Endothelial cell of umbilical vein (primary cell): ENCODE data around the gene ANKRD13D. TPM values are rescaled to one million over a fixed set of nuclear protein-coding genes. Genes with fewer than 3 reads are reported as not detected.

Experiments
- BruUV-seq: library from RNA; stranded (reverse); fragments of 400-500 nt; replicated peaks from 2 replicates; lab custom pipeline; 2021; lab: Mats Ljungman, UMichigan
- CTCF ChIA-PET: fragments of 300-600, 350-600 bp; sonication (Branson Sonifier 250); formaldehyde crosslinking; loops from one replicate; lab custom pipeline; 2021; ENCODE audit warnings: antibody characterized with exemption, inconsistent platforms; lab: Charles Lee
- POLR2A ChIA-PET: fragments of 300-600, 350-600 bp; sonication (Branson Sonifier 250); formaldehyde crosslinking; loops from one replicate; lab custom pipeline; 2021; ENCODE audit warnings: antibody characterized with exemption, inconsistent platforms; lab: Charles Lee
- DNase-seq: peaks from one replicate; pipeline ENCODE4 v3.0.0-alpha.2; 2011; ENCODE audit warnings: low read depth, low spot score
- FAIRE-seq: peaks from 2 replicates; lab custom pipeline; 2011; peaks lifted over from hg19 to GRCh38; lab: Jason Lieb, UNC
- H2AFZ ChIP-seq: 2 replicates; pipeline ENCODE4 v1.6.0; 2012; ENCODE audit warnings: low read depth, low read length, control low read depth, inconsistent platforms
- H3K27ac ChIP-seq: 2 replicates; pipeline ENCODE4 v1.5.1; 2011; ENCODE audit warnings: low read depth, mild to moderate bottlenecking, control low read depth, low read length, moderate library complexity; ENCODE audit not compliant: insufficient read depth
- H3K27me3 ChIP-seq, 2 experiments: 2 replicates each; pipeline versions ENCODE4 v1.6.0 to v1.6.1; 2011; ENCODE audit warnings: low read length in 2 of 2, mixed read lengths in 1 of 2; ENCODE audit not compliant: control insufficient read depth in 2 of 2, insufficient read depth in 2 of 2
- H3K36me3 ChIP-seq, 2 experiments: 2 replicates in 1 of 2; 3 replicates in 1 of 2; pipeline ENCODE4 v1.5.1; 2011; ENCODE audit warnings: low read length in 2 of 2, mild to moderate bottlenecking in 1 of 2, moderate library complexity in 1 of 2; ENCODE audit not compliant: control insufficient read depth in 2 of 2, insufficient read depth in 2 of 2; ENCODE audit errors: extremely low read depth in 1 of 2
- H3K4me1 ChIP-seq: 3 replicates; pipeline ENCODE4 v1.5.1; 2011; ENCODE audit warnings: mild to moderate bottlenecking, low read length; ENCODE audit not compliant: control insufficient read depth, insufficient read depth; ENCODE audit errors: extremely low read depth
- H3K4me2 ChIP-seq: 2 replicates; pipeline ENCODE4 v1.6.1; 2011; ENCODE audit warnings: low read length, control low read depth, mixed read lengths; ENCODE audit not compliant: insufficient read depth
- H3K4me3 ChIP-seq, 3 experiments: fragments of 200-600 bp in 1 of 3; sonication (generic), shearing (Covaris generic) in 1 of 3; replicated peaks in 1 of 3; 2 replicates each; pipeline ENCODE4 v1.5.1; 2011 to 2016; ENCODE audit warnings: control low read depth in 3 of 3, low read length in 3 of 3, mild to moderate bottlenecking in 2 of 3, inconsistent platforms in 1 of 3, low read depth in 1 of 3, moderate library complexity in 1 of 3; ENCODE audit not compliant: insufficient read depth in 1 of 3
- H3K79me2 ChIP-seq: 2 replicates; pipeline ENCODE4 v1.6.0; 2012; ENCODE audit warnings: low read length, inconsistent platforms; ENCODE audit not compliant: control insufficient read depth, insufficient read depth
- H3K9ac ChIP-seq: replicated peaks from 2 replicates; pipeline ENCODE3; 2011; ENCODE audit warnings: low read length, control low read depth; ENCODE audit not compliant: insufficient read depth; ENCODE audit errors: extremely low read depth
- H3K9me1 ChIP-seq: replicated peaks from 3 replicates; pipeline ENCODE4 v1.6.0; 2011; ENCODE audit warnings: mild to moderate bottlenecking, low read length; ENCODE audit not compliant: control insufficient read depth, insufficient read depth; ENCODE audit errors: extremely low read depth
- H3K9me3 ChIP-seq: replicated peaks from 2 replicates; pipeline ENCODE4 v1.5.1; 2012; ENCODE audit warnings: low read length, inconsistent platforms; ENCODE audit not compliant: control insufficient read depth, insufficient read depth
- H4K20me1 ChIP-seq: replicated peaks from 2 replicates; pipeline ENCODE3; 2011; ENCODE audit warnings: mild to moderate bottlenecking, low read length; ENCODE audit not compliant: control insufficient read depth, insufficient read depth; ENCODE audit errors: extremely low read depth
- CTCF ChIP-seq, 2 donors: IDR thresholded peaks; 1 replicate in 1 of 2; 2 replicates in 1 of 2; pipeline ENCODE4 v1.5.1; 2011; ENCODE audit warnings: low read length in 2 of 2, mild to moderate bottlenecking in 2 of 2, moderate library complexity in 2 of 2, control low read depth in 1 of 2, inconsistent platforms in 1 of 2, low read depth in 1 of 2; ENCODE audit not compliant: insufficient read depth in 1 of 2; ENCODE audit errors: extremely low read depth in 1 of 2
- EZH2 ChIP-seq: IDR thresholded peaks from 2 replicates; pipeline ENCODE4 v1.6.1; 2012; ENCODE audit warnings: borderline replicate concordance, low read depth, mild to moderate bottlenecking, moderate library complexity, low read length, inconsistent platforms; ENCODE audit not compliant: severe bottlenecking
- GATA2 ChIP-seq: IDR thresholded peaks from 2 replicates; pipeline ENCODE4 v1.7.0; 2011; ENCODE audit warnings: low read depth, mild to moderate bottlenecking, moderate library complexity, mixed read lengths, low read length; ENCODE audit not compliant: insufficient read length, insufficient read depth
- JUN ChIP-seq: IDR thresholded peaks from 2 replicates; pipeline ENCODE4 v1.6.1; 2011; ENCODE audit warnings: borderline replicate concordance, low read depth; ENCODE audit not compliant: insufficient read length, insufficient read depth
- POLR2AphosphoS5 ChIP-seq: IDR thresholded peaks from 2 replicates; pipeline ENCODE4 v1.6.1; 2012; ENCODE audit warnings: low read depth, mild to moderate bottlenecking, control low read depth, low read length, moderate library complexity; ENCODE audit not compliant: insufficient read depth
- dilution Hi-C: fragments of 300-500 bp; cut with MboI; formaldehyde crosslinking; loops from one replicate; pipeline ENCODE4 v1.15.0; 2019; ENCODE audit warnings: low sequenced_read_pairs; ENCODE audit not compliant: extremely low pct_ligation_motif_present
- intact Hi-C: fragments of 100-400 bp; cut with micrococcal nuclease; formaldehyde crosslinking; loops from one replicate; pipeline ENCODE4 v1.10.0; 2022
- polyA plus RNA-seq, 4 experiments: library from polyadenylated mRNA; depleted of rRNA in 3 of 4; stranded (reverse) in 3 of 4; unstranded in 1 of 4; fragments of >200 nt; gene quantifications; 2 replicates each; pipeline versions ENCODE4 v1.2.1 to v1.2.3, GENCODE V29; 2011 to 2012; ENCODE audit warnings: missing spikeins in 1 of 4
- total RNA-seq: library from RNA; stranded (reverse); gene quantifications from 2 replicates; pipeline ENCODE4 v1.2.3, GENCODE V29; 2021
- TF ChIP-seq, protein P1 (sequence below): IDR thresholded peaks from 2 replicates; pipeline ENCODE4 v1.6.1; 2011; ENCODE audit not compliant: insufficient read depth, insufficient read length

Gene ANKRD13D
- total and polyA plus RNA-seq, 2 donors (not counting 3 experiments of a cell fraction or from before 2014, with no cell fraction given): 43.5 to 57.5 TPM

- no peak overlapping the region for H3K4me3 ChIP-seq
- FAIRE-seq (no peak), DNase-seq (no peak)
- peaks cover 0 to 9% of the 10 kb centered on the region in 2 experiments for H3K36me3 ChIP-seq
- BruUV-seq: no TSS peak
- ChIA-PET CTCF (interaction anchor here (0.6 to 2.5 kb wide), 6 partner anchors 20 to 135 kb away, joined by 3 to 11 read pairs (median 4); partner anchors contain the start of genes ANKRD13D, PPP1CA and SSH3), POLR2A (no interaction called here)
- peaks cover 32% of the 10 kb centered on the region for H3K4me1 ChIP-seq
- H3K27me3 ChIP-seq: no peaks in the 10 kb centered on the region
- dilution Hi-C loops: no loop called here
- intact Hi-C loops: loop anchor here (10.0 kb wide), 1 partner anchor 236 kb away; the partner anchor contains the start of genes CDK2AP2 and PITPNM1
- no peak overlapping the region for H2AFZ ChIP-seq
- no peaks in the 10 kb centered on the region for H3K9me1 ChIP-seq
- no peak overlapping the region for H3K9ac ChIP-seq
- peaks cover 65% of the 10 kb centered on the region for H3K79me2 ChIP-seq
- TF ChIP-seq, protein P1, sequence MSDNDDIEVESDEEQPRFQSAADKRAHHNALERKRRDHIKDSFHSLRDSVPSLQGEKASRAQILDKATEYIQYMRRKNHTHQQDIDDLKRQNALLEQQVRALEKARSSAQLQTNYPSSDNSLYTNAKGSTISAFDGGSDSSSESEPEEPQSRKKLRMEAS: no peak
- TF ChIP-seq JUN: no peak
- TF ChIP-seq POLR2AphosphoS5: no peak
- TF ChIP-seq GATA2: no peak
- H3K27ac ChIP-seq: no peak overlapping the region
- no peaks in the 10 kb centered on the region for H3K9me3 ChIP-seq
- no peaks in the 10 kb centered on the region for H4K20me1 ChIP-seq
- no peak overlapping the region for H3K4me2 ChIP-seq
These were observed 20.8 kb upstream of the ANKRD13D start for GRCh38 chr11:67268081-67268961.

DNA sequence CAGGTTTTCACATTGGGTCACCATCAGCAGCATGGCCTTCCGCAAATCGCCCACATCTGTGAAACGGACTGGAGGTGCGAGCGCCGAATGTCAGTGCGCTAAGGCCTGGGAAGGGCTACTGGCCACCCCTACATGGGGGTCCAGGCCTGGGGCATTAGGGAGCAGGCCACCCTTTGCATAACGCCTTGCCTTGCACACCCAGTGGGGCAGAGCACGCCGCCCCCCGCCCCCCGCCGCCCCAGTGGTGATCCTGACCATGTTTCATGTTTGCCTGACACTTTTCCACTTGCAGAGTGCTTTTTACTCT is 20.2 kb upstream of the ANKRD13D start:
- H3K27me3 ChIP-seq: no peaks in the 10 kb centered on the region
- no peaks in the 10 kb centered on the region for H3K9me3 ChIP-seq
- CTCF ChIA-PET: interaction anchor here (1.3 to 1.8 kb wide), 3 partner anchors 35 to 133 kb away, joined by 3 to 6 read pairs (median 4); partner anchors contain the start of genes PPP1CA and SSH3
- no peak for TF ChIP-seq EZH2
- TF ChIP-seq JUN: no peak
- no peak for TF ChIP-seq CTCF (IDR thresholded peaks at IDR 0.05; ENCODE audit: extremely low read depth in 1 of 2, insufficient read depth in 1 of 2, low read depth in 1 of 2, low read length in 2 of 2)
- no peak for TF ChIP-seq GATA2
- TF ChIP-seq POLR2AphosphoS5: no peak
- POLR2A ChIA-PET: interaction anchor here (0.7 kb wide), 1 partner anchor 14 kb away, joined by 4 read pairs; no protein-coding TSS in a partner anchor
- no peaks in the 10 kb centered on the region for H3K9me1 ChIP-seq
- no TSS peak for BruUV-seq
- intact Hi-C loops (loop anchor here (10.0 kb wide), 1 partner anchor 236 kb away; the partner anchor contains the start of genes CDK2AP2 and PITPNM1), dilution Hi-C loops (no loop called here)
- FAIRE-seq: no peak
- H3K4me1 ChIP-seq: peaks cover 32% of the 10 kb centered on the region
- DNase-seq: no peak
- H3K36me3 ChIP-seq: peaks cover 0 to 9% of the 10 kb centered on the region in 2 experiments
- no peak overlapping the region for H3K4me3 ChIP-seq
- no peaks in the 10 kb centered on the region for H4K20me1 ChIP-seq
- no peak overlapping the region for H2AFZ ChIP-seq
- H3K4me2 ChIP-seq: no peak overlapping the region
- H3K27ac ChIP-seq: no peak overlapping the region
- no peak overlapping the region for H3K9ac ChIP-seq
- H3K79me2 ChIP-seq: peaks cover 69% of the 10 kb centered on the region
